ENCODE results near the gene EYS. TPM values are rescaled to one million over a fixed set of nuclear protein-coding genes. Genes with fewer than 3 reads are reported as not detected.

The EYS gene
- total RNA-seq, 2 donors from 2014 or later: not detected

DNA sequence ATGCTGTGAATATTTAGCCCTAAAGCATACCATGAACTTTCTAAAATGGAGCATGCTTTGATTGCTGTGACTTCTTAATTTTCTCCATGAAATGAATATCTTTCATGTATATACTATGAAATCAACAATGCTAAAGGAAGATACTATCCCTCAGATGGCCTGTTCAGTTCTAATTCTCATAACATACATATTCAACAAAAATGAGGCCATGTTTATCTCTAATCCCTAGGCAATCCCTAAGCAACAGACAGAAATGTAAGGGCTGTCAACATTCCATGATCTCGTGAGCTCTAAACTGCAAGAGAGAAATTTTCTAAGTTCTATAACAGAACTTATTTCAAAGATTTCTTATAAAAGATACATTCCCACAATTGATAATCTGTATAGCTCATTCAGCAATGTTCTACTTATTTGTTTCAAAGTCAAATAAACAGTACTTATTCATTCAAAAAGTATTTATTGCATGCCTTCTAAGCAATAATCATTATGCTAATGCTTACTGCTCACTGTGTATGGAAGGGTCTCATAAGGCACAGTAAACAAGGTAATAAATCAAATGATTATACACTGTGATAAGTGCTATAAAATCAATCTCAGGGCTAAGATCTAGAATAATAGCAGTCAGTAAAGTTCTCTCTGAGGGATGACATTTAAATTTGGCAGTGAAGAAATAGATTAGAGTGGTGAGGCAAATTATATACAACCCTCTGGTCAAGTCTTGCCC is 1578.6 kb downstream of the EYS start:
- Histone ChIP-seq H3K4me3 (no peak overlapping the region), H3K9me3 (no peaks in the 10 kb centered on the region), H3K27ac (no peak overlapping the region), H3K36me3 (no peaks in the 10 kb centered on the region), H3K4me1 (no peaks in the 10 kb centered on the region), H3K27me3 (no peaks in the 10 kb centered on the region)
- TF ChIP-seq CTCF (IDR thresholded peaks at IDR 0.05): no peak
- no peak for DNase-seq (ENCODE audit: low spot score)

- H3K27ac ChIP-seq: no peak overlapping the region
- no peaks in the 10 kb centered on the region for H3K9me3 ChIP-seq
- H3K27me3 ChIP-seq: no peaks in the 10 kb centered on the region
- H3K36me3 ChIP-seq: no peaks in the 10 kb centered on the region
- TF ChIP-seq CTCF (IDR thresholded peaks at IDR 0.05): no peak
- no peak for DNase-seq (ENCODE audit: low spot score)
- H3K4me1 ChIP-seq: no peaks in the 10 kb centered on the region
- no peak overlapping the region for H3K4me3 ChIP-seq
These were observed 1583.0 kb downstream of the EYS start for GRCh38 chr6:64123761-64124633.

DNA sequence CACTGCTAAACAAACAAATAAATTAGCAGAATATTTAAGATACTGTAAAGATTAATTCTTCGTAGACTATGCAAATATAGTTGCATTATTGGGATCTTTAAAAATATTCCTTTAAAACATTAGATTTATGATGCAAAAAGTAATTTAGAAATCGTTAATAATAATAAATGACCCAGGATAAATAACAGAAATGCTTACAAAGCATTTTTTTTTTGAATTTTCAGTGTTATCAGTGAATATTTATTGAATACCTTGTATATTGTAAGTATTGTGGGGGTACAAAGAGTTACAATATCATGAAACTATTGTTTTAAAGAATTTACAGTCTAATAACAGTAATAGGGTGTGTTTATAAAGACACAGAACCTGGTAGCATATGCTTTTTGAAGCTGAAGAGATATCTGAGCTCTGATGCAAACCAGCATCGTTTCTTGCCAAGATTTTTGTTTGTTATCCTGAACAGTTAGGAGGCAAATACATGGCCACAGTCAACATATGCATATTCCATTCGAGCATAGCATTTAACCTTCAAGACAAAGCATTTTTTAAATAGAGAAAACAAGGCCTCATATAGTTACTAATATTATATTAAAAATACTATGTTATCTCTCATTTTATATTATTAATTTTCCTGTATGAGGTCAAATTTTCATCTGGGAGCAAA is 1584.2 kb downstream of the EYS start:
- no peak for TF ChIP-seq CTCF (IDR thresholded peaks at IDR 0.05)
- Histone ChIP-seq H3K4me3 (no peak overlapping the region), H3K9me3 (peaks cover 0 to 8% of the 10 kb centered on the region in 2 donors), H3K27ac (no peak overlapping the region), H3K36me3 (no peaks in the 10 kb centered on the region), H3K27me3 (no peaks in the 10 kb centered on the region), H3K4me1 (no peaks in the 10 kb centered on the region)
- DNase-seq (ENCODE audit: low spot score): no peak

GRCh38 chr6:64121011-64121565 is 1585.9 kb downstream of the EYS start:
- Histone ChIP-seq H3K9me3 (peaks cover 0 to 18% of the 10 kb centered on the region in 2 donors), H3K4me3 (no peak overlapping the region), H3K36me3 (no peaks in the 10 kb centered on the region), H3K27ac (no peak overlapping the region), H3K27me3 (no peaks in the 10 kb centered on the region), H3K4me1 (no peaks in the 10 kb centered on the region)
- no peak for DNase-seq (ENCODE audit: low spot score)
- TF ChIP-seq CTCF (IDR thresholded peaks at IDR 0.05): no peak

GRCh38 chr6:64113704-64114103 is 1593.3 kb downstream of the EYS start:
- Histone ChIP-seq H3K9me3 (peaks cover 0 to 18% of the 10 kb centered on the region in 2 donors), H3K4me1 (no peaks in the 10 kb centered on the region), H3K4me3 (no peak overlapping the region), H3K27me3 (no peaks in the 10 kb centered on the region), H3K27ac (no peak overlapping the region), H3K36me3 (no peaks in the 10 kb centered on the region)
- TF ChIP-seq CTCF (IDR thresholded peaks at IDR 0.05): no peak
- no peak for DNase-seq (ENCODE audit: low spot score)

Measured in right atrium auricular region (tissue), 2 donors.